ENCODE data around the gene PCSK6.

PCSK6 gene

GRCh38 chr15:101349047-101349951, 140.2 kb downstream of the PCSK6 start:
- no peak for TF ChIP-seq CTCF (IDR thresholded peaks at IDR 0.05; ENCODE audit: low read length, missing control alignments)
- H3K4me3 ChIP-seq (replicated peaks; ENCODE audit: low read depth, low read length), result no peak overlapping the region
- peak; percentile 20 for DNase-seq (ENCODE audit: low read depth)

DNA sequence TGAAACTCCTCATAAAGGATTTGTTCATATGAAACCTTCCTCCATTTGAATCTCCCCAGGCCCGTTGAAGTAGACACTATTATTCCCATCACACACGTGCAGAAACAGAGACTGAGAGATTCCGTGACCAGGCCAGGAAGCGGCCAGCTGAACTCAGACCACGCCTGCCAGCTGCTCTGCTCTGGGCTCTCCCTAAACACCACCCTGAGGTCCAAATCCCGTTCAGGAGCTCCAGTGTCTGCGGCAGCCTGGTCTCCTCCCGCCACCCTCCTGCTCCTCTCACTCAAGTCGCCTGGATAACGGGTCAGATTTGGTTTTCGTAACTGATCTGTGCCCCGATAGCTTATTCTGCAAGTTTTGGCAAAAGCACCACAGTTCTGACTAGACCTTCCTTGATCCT, 140.9 kb downstream of the PCSK6 start:
- TF ChIP-seq CTCF (IDR thresholded peaks at IDR 0.05; ENCODE audit: low read length, missing control alignments), result no peak
- no peak overlapping the region for H3K4me3 ChIP-seq (replicated peaks; ENCODE audit: low read depth, low read length)
- no peak for DNase-seq (ENCODE audit: low read depth)

GRCh38 chr15:101348015-101348414, 141.5 kb downstream of the PCSK6 start:
- no peak for DNase-seq (ENCODE audit: low read depth)
- no peak overlapping the region for H3K4me3 ChIP-seq (replicated peaks; ENCODE audit: low read depth, low read length)
- no peak for TF ChIP-seq CTCF (IDR thresholded peaks at IDR 0.05; ENCODE audit: low read length, missing control alignments)

DNA sequence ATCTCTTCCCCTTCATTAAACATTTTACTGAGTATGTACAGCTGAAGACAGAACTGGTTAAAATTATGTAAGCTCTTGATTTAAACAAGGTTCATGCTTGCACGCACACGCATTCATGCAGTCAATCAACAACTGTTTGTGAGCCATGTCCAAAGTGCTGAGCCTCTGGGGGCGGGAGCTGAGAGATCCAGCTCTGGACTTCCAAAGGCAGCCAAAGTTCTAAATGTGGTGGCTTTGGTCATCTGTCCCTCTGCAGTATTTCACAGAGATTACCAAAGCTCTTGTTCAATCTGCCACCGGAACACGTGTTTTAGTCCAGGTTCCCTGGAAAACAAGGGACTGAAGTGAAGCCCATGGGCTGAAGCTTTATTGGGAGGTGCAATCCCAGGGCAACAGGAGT, 142.1 kb downstream of the PCSK6 start:
- no peak for TF ChIP-seq CTCF (IDR thresholded peaks at IDR 0.05; ENCODE audit: low read length, missing control alignments)
- no peak overlapping the region for H3K4me3 ChIP-seq (replicated peaks; ENCODE audit: low read depth, low read length)
- DNase-seq (ENCODE audit: low read depth), result no peak

- no peak for TF ChIP-seq CTCF (IDR thresholded peaks at IDR 0.05; ENCODE audit: low read length, missing control alignments)
- no peak overlapping the region for H3K4me3 ChIP-seq (replicated peaks; ENCODE audit: low read depth, low read length)
- DNase-seq (ENCODE audit: low read depth), result peak; percentile 13
Observed at GRCh38 chr15:101346928-101347327, 142.6 kb downstream of the PCSK6 start.

- H3K4me3 ChIP-seq (replicated peaks; ENCODE audit: low read depth, low read length), result no peak overlapping the region
- DNase-seq (ENCODE audit: low read depth), result no peak
- no peak for TF ChIP-seq CTCF (IDR thresholded peaks at IDR 0.05; ENCODE audit: low read length, missing control alignments)
Observed at GRCh38 chr15:101342056-101342455, 147.5 kb downstream of the PCSK6 start.

Measured in fibroblast of pulmonary artery (primary cell).